Small intestine (tissue), 7 donors: ENCODE results near the gene GPRIN3. TPM values are rescaled to one million over a fixed set of nuclear protein-coding genes. Genes with fewer than 3 reads are reported as not detected.

Experiments used
- DNase-seq, 2 donors: peaks; one replicate each; pipeline versions ENCODE4 v3.0.0 to v3.0.0-alpha.2; 2013
- FAIRE-seq: peaks from 2 replicates; lab custom pipeline; 2012; peaks lifted over from hg19 to GRCh38; lab: Jason Lieb, UNC
- H3K27ac ChIP-seq, 3 donors: one replicate each; pipeline ENCODE4 v1.5.1; 2013; ENCODE audit warnings: low read length in 2 of 3, mild to moderate bottlenecking in 2 of 3, control low read depth in 1 of 3, inconsistent platforms in 1 of 3, low read depth in 1 of 3, moderate library complexity in 1 of 3
- H3K27me3 ChIP-seq, 3 donors: one replicate each; pipeline ENCODE4 v1.6.1; 2013; ENCODE audit warnings: low read length in 3 of 3, inconsistent platforms in 1 of 3; ENCODE audit not compliant: control insufficient read depth in 3 of 3, insufficient read depth in 3 of 3
- H3K36me3 ChIP-seq, 3 donors: one replicate each; pipeline ENCODE4 v1.6.1; 2013; ENCODE audit warnings: low read length in 3 of 3, inconsistent platforms in 1 of 3, low read depth in 1 of 3, mild to moderate bottlenecking in 1 of 3, moderate library complexity in 1 of 3; ENCODE audit not compliant: control insufficient read depth in 3 of 3, insufficient read depth in 2 of 3
- H3K4me1 ChIP-seq, 3 donors: one replicate each; pipeline ENCODE4 v1.6.1; 2013; ENCODE audit warnings: low read length in 2 of 3, inconsistent platforms in 1 of 3, low read depth in 1 of 3, mild to moderate bottlenecking in 1 of 3, moderate library complexity in 1 of 3; ENCODE audit not compliant: control insufficient read depth in 3 of 3, insufficient read depth in 2 of 3
- H3K4me3 ChIP-seq, 3 donors: one replicate each; pipeline ENCODE4 v1.5.1; 2013; ENCODE audit warnings: low read length in 3 of 3, control low read depth in 1 of 3, inconsistent platforms in 1 of 3, low read depth in 1 of 3, mild to moderate bottlenecking in 1 of 3, moderate library complexity in 1 of 3
- H3K9me3 ChIP-seq, 2 donors: one replicate each; pipeline ENCODE4 v1.6.1; 2013; ENCODE audit warnings: low read depth in 1 of 2, low read length in 1 of 2; ENCODE audit not compliant: control insufficient read depth in 2 of 2, insufficient read depth in 1 of 2
- WGBS, 3 donors: extraction: QIAGEN DNeasy Blood & Tissue Kit; methylation state at CpG; one replicate each; pipeline ENCODE4 v1.1.7; 2013; 5-methylcytosine and 5-hydroxymethylcytosine counted together
- polyA plus RNA-seq, 4 donors: library from polyadenylated mRNA; stranded (reverse) in 3 of 4; unstranded in 1 of 4; fragments of 200-250 nt in 3 of 4; fragments of 120-200 nt in 1 of 4; gene quantifications; one replicate each; pipeline versions ENCODE4 v1.2.1 to v1.2.3, GENCODE V29; 2013
- donor health status: healthy with polysubstance abuse.
- donor health status: control.
- donor health status: control.
- donor health status: Bipolar disorder and iron deficiency.
- donor health status: healthy.

Gene GPRIN3
- polyA plus RNA-seq, 4 donors, result 1.4 to 12.2 (median 3.0) TPM

DNA sequence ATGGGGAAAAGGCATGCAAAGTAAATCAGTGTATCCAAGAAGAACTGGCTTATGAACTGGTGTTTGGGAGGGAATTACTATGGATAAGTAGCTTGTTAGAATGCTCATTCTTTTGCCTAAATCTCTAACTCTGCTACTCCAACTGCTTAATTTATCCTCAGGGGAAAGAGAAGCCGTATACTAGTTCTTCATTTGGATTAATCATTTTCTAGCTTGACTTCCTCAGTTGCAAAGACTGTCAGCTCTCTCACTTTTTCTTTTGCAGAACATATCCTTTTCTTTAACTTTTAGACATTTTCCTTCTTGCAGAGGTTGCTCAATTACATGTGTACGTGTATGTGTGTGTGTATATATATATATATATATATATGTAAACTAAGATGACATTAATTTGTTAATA lies 21.9 kb downstream of the GPRIN3 start:
- no peaks in the 10 kb centered on the region for H3K27me3 ChIP-seq
- peaks cover 9 to 18% (median 9%) of the 10 kb centered on the region in 3 donors for H3K4me1 ChIP-seq
- no peak for DNase-seq
- peaks cover 0 to 6% (median 0%) of the 10 kb centered on the region in 3 donors for H3K36me3 ChIP-seq
- no peak overlapping the region for H3K4me3 ChIP-seq
- no peak overlapping the region for H3K27ac ChIP-seq
- no peak for FAIRE-seq
- H3K9me3 ChIP-seq, result peaks cover 0 to 6% of the 10 kb centered on the region in 2 donors
- 10 to 25% (median 11%) methylated on average over 2 of the region's 2 CpGs for WGBS, 3 donors

DNA sequence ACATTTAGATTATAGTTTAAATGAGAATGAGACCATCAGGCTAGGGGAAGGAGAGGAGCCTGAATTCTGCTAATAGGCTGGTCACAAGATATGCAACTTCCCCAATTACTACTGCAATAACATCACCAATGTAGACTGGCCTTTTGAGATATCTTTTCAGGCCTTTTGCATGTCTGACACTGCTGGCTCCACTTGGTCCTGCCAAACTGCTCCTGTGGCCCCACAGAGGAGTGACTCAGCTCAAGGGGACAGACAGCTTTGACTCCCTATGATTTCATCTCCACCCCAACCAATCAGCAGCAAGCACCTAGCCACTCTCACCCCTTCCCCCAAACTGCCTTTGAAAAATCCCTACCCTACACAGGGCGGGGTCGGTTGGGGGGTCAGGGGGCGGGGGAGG lies 22.8 kb downstream of the GPRIN3 start:
- Histone ChIP-seq H3K36me3 (peaks cover 0 to 7% (median 0%) of the 10 kb centered on the region in 3 donors), H3K9me3 (peaks cover 0 to 6% of the 10 kb centered on the region in 2 donors), H3K27ac (peak overlapping the region in 2 of 3 donors; percentile 8 to 85), H3K27me3 (no peaks in the 10 kb centered on the region), H3K4me3 (no peak overlapping the region), H3K4me1 (peaks cover 9 to 15% (median 9%) of the 10 kb centered on the region in 3 donors)
- FAIRE-seq, result no peak
- 77 to 83% (median 77%) methylated on average over 3 of the region's 3 CpGs for WGBS, 3 donors
- DNase-seq, result no peak

DNA sequence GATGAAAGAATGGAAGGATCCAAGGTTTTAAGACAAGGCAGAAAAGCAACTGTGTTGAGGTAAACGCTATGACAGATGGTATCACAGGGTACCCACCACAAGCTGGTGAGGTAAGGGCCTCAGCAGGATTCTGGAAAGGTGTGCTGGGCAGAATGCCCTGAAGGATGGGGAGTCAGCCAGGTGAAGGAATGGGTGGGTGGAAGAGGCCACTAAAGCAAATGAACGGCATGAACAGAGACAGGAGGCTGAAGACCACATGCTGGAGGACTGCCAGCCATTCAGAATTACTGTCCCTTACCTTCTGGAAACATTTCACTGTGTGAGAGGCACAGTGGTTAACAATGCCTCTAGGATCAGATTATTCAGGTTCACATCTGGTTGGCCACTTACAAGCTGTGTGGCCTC lies 23.6 kb downstream of the GPRIN3 start:
- FAIRE-seq (no peak), DNase-seq (no peak)
- Histone ChIP-seq H3K4me1 (peaks cover 9 to 15% (median 9%) of the 10 kb centered on the region in 3 donors), H3K4me3 (no peak overlapping the region), H3K9me3 (peaks cover 0 to 6% of the 10 kb centered on the region in 2 donors), H3K27ac (peak overlapping the region; percentile 34 to 85 (median 56)), H3K27me3 (no peaks in the 10 kb centered on the region), H3K36me3 (peaks cover 0 to 7% (median 0%) of the 10 kb centered on the region in 3 donors)
- WGBS, 3 donors, result 60 to 85% (median 78%) methylated on average over 2 of the region's 2 CpGs

DNA sequence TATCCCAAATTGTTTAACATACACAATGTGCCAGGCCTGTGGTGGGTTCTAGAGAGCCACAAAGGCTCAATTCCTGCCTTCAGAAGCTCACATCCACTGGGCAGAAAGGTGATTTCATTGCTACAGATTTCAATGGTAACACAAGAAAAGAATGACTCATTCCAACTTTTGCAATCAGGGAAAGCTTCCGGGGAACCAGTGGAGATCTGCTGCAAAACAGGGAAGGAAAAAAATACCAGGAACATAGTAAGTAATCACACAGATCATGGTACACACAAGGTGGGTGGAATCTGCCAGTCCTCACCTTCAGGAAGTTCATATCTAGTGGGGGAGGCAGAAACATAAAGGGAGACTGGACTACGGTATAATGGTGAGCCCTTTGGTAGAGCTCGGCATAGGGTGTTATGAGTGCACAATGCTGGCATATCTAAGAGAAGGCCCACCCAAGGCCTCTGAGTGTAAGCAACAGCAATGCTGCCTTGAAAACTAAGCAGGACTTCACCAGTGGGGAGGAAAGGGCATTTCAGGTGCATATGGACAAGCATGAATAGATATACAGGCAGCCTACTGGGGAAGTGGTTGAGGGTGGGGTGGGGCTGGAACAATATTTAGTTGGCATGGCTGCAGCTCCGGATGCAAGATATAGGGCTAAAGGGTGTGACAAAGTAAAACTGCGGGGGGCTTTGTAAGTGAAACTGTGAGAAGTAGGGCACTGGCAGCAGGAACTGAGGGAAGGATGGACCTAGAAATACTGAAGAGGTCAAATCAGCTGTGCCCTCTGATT lies 24.2 kb downstream of the GPRIN3 start:
- peak overlapping the region; percentile 34 to 85 (median 56) for H3K27ac ChIP-seq
- FAIRE-seq (no peak), DNase-seq (peak; percentile 59 to 61)
- peaks cover 0 to 9% (median 0%) of the 10 kb centered on the region in 3 donors for H3K36me3 ChIP-seq
- no peaks in the 10 kb centered on the region for H3K27me3 ChIP-seq
- peaks cover 9 to 15% (median 9%) of the 10 kb centered on the region in 3 donors for H3K4me1 ChIP-seq
- peaks cover 0 to 6% of the 10 kb centered on the region in 2 donors for H3K9me3 ChIP-seq
- 48 to 64% (median 56%) methylated on average over 5 of the region's 5 CpGs for WGBS, 3 donors
- no peak overlapping the region for H3K4me3 ChIP-seq

DNA sequence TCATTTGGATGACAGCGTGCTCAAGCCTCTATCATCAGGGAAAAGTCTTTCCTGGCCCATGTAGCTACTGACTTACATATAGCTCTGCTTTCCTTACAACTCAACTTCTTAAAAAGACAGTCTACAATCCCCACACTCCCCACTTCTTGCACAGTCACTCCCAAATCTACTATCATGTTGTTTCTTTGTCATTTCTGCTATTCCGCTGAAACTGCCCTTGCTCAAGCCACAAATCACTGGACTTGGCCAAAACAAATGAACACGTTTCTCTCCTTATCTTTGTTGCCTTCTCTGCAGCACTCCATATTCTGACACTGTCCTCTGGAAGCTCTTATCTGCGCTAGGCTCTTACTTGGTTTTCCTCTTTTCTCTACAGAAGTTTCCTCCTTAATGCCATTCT lies 28.2 kb downstream of the GPRIN3 start:
- no peak for DNase-seq
- Histone ChIP-seq H3K4me1 (peaks cover 4 to 15% (median 13%) of the 10 kb centered on the region in 3 donors), H3K9me3 (peaks cover 0 to 6% of the 10 kb centered on the region in 2 donors), H3K27me3 (no peaks in the 10 kb centered on the region), H3K4me3 (no peak overlapping the region), H3K27ac (no peak overlapping the region), H3K36me3 (peaks cover 0 to 15% (median 3%) of the 10 kb centered on the region in 3 donors)
- WGBS, 3 donors, result 84 to 91% (median 87%) methylated on average over 4 of the region's 4 CpGs
- FAIRE-seq, result no peak

DNA sequence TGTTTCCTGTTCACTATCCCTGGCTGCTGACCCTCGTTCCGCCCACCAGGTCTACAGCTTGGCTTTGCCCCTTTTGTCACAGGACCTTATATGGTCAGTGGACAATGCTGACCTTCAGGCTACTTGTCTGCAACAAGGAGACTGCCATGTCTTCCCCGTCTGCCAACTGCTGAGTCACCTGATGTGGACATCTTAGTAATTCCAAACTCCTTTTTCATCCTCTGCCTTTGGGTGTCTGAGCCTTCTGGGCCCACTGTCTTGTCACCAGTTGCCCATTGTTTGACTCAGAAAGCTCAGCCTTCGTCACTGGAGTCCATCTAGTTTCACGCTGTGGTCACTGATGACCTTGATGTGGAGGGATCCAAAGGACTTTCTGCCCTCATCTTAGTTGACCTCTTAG lies 30.2 kb downstream of the GPRIN3 start:
- 94 to 98% (median 96%) methylated on average over 5 of the region's 5 CpGs for WGBS, 3 donors
- FAIRE-seq (no peak), DNase-seq (no peak)
- peaks cover 0 to 6% of the 10 kb centered on the region in 2 donors for H3K9me3 ChIP-seq
- no peak overlapping the region for H3K27ac ChIP-seq
- peaks cover 0 to 12% (median 3%) of the 10 kb centered on the region in 3 donors for H3K36me3 ChIP-seq
- peaks cover 2 to 11% (median 5%) of the 10 kb centered on the region in 3 donors for H3K4me1 ChIP-seq
- no peak overlapping the region for H3K4me3 ChIP-seq
- H3K27me3 ChIP-seq, result no peaks in the 10 kb centered on the region

DNA sequence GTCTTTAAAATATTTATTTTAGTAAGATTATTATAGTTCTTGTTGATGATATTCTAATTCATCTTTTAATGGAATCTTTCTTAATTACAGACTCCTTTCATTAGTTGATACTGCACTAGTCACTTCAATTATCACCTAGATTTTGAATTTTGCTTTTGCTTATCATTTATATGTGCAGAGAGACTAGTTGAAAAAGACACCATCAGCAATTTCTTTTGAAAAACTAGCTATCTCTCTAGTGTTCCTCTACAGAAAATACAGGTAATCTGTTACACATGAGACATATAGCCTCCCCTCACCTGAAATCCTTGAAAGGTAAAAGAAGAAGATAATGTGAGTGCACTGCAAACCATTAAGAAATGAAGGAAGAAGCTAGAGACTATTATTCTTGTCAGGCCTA lies 31.3 kb downstream of the GPRIN3 start:
- Histone ChIP-seq H3K4me1 (peaks cover 2 to 11% (median 5%) of the 10 kb centered on the region in 3 donors), H3K27me3 (no peaks in the 10 kb centered on the region), H3K36me3 (peaks cover 0 to 12% (median 3%) of the 10 kb centered on the region in 3 donors), H3K9me3 (peaks cover 0 to 6% of the 10 kb centered on the region in 2 donors), H3K4me3 (no peak overlapping the region), H3K27ac (no peak overlapping the region)
- FAIRE-seq (peak; percentile 23), DNase-seq (no peak)

DNA sequence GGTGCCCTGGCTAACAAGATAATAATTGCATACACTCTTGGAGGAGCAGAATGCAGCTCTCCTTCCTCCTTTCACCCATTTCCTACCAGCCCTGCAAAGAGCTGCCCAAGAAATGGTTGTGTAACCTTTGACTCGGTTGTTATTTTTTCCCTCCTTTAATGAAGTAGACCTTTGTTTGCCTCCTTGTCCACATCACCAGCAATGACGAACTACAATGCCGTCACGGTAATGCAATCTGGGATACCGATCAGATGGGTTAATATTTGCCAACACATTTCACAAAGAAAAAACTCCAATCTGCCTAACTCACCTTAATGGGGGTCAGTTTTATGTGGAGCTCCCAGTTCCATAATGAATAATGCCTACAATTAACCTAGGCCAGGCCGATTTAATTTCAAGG lies 32.0 kb downstream of the GPRIN3 start:
- WGBS, 3 donors, result 15 to 65% (median 33%) methylated on average over 6 of the region's 6 CpGs
- DNase-seq (peak; percentile 78 to 81), FAIRE-seq (peak; percentile 64)
- Histone ChIP-seq H3K27ac (peak overlapping the region; percentile 8 to 59 (median 39)), H3K4me1 (peaks cover 2 to 11% (median 5%) of the 10 kb centered on the region in 3 donors), H3K27me3 (no peaks in the 10 kb centered on the region), H3K36me3 (peaks cover 0 to 9% (median 3%) of the 10 kb centered on the region in 3 donors), H3K9me3 (no peaks in the 10 kb centered on the region), H3K4me3 (no peak overlapping the region)
